Measurements from ENCODE around the gene FAM234B.

DNA sequence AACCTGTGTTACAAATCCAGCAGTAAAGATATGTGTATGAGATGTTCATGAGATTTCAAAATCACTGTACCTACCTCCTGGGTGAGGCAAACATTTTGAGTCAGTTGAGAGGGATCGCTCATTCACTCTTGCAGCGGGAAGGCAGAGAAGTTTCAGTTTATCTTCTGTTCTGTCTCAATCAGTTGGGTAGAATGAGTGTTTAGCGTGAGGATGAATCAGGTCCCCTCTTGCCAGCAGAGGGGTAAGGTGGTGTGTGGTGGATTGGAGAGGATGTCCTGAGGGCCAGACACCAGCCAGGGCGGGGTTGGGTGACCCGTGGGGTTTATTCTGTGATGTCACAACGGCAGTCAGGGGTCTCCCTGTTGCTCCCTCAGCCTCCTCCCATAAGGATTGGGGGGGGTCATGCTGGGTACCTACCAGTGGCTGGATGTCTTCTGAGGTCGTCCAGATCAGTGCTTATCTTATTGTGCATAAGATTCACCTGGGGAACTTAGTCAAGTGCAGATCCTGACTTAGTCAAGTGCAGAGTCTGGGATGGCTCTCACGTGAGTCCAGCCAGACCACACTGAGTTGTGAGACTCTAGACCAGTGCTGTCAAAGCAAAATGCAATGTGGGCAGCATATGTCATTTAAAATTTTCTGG lies 59.3 kb downstream of the FAM234B start, which contains the start of gene GSG1:
- TF ChIP-seq POLR2AphosphoS5 (IDR thresholded peaks at IDR 0.05) (no peak), EZH2 (IDR thresholded peaks at IDR 0.05; ENCODE audit: borderline replicate concordance, insufficient read depth, low read length, poor library complexity, severe bottlenecking) (no peak), SMC3 (conservative IDR thresholded peaks at IDR 0.05; ENCODE audit: poor library complexity) (no peak), RAD21 (conservative IDR thresholded peaks at IDR 0.05) (no peak), EP300 (conservative IDR thresholded peaks at IDR 0.05; ENCODE audit: poor library complexity, severe bottlenecking) (no peak)
- TF ChIP-seq, protein P1, sequence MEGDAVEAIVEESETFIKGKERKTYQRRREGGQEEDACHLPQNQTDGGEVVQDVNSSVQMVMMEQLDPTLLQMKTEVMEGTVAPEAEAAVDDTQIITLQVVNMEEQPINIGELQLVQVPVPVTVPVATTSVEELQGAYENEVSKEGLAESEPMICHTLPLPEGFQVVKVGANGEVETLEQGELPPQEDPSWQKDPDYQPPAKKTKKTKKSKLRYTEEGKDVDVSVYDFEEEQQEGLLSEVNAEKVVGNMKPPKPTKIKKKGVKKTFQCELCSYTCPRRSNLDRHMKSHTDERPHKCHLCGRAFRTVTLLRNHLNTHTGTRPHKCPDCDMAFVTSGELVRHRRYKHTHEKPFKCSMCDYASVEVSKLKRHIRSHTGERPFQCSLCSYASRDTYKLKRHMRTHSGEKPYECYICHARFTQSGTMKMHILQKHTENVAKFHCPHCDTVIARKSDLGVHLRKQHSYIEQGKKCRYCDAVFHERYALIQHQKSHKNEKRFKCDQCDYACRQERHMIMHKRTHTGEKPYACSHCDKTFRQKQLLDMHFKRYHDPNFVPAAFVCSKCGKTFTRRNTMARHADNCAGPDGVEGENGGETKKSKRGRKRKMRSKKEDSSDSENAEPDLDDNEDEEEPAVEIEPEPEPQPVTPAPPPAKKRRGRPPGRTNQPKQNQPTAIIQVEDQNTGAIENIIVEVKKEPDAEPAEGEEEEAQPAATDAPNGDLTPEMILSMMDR (IDR thresholded peaks at IDR 0.05; ENCODE audit: poor library complexity, severe bottlenecking) = no peak
- TF ChIP-seq, protein P2, sequence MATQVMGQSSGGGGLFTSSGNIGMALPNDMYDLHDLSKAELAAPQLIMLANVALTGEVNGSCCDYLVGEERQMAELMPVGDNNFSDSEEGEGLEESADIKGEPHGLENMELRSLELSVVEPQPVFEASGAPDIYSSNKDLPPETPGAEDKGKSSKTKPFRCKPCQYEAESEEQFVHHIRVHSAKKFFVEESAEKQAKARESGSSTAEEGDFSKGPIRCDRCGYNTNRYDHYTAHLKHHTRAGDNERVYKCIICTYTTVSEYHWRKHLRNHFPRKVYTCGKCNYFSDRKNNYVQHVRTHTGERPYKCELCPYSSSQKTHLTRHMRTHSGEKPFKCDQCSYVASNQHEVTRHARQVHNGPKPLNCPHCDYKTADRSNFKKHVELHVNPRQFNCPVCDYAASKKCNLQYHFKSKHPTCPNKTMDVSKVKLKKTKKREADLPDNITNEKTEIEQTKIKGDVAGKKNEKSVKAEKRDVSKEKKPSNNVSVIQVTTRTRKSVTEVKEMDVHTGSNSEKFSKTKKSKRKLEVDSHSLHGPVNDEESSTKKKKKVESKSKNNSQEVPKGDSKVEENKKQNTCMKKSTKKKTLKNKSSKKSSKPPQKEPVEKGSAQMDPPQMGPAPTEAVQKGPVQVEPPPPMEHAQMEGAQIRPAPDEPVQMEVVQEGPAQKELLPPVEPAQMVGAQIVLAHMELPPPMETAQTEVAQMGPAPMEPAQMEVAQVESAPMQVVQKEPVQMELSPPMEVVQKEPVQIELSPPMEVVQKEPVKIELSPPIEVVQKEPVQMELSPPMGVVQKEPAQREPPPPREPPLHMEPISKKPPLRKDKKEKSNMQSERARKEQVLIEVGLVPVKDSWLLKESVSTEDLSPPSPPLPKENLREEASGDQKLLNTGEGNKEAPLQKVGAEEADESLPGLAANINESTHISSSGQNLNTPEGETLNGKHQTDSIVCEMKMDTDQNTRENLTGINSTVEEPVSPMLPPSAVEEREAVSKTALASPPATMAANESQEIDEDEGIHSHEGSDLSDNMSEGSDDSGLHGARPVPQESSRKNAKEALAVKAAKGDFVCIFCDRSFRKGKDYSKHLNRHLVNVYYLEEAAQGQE (IDR thresholded peaks at IDR 0.05; ENCODE audit: borderline replicate concordance) = no peak
